HG03439 (cell line): Measurements from ENCODE around the gene PRKN.

Experiments used
- ATAC-seq: cut with Tn5 transposase; IDR thresholded peaks from one replicate; pipeline ENCODE4 v1.9.1; 2021; ENCODE audit warnings: mild to moderate bottlenecking, moderate library complexity; ENCODE audit not compliant: unreplicated experiment

The PRKN gene

GRCh38 chr6:161696801-161697200 lies 1030.8 kb downstream of the PRKN start:
- ATAC-seq = no peak

DNA sequence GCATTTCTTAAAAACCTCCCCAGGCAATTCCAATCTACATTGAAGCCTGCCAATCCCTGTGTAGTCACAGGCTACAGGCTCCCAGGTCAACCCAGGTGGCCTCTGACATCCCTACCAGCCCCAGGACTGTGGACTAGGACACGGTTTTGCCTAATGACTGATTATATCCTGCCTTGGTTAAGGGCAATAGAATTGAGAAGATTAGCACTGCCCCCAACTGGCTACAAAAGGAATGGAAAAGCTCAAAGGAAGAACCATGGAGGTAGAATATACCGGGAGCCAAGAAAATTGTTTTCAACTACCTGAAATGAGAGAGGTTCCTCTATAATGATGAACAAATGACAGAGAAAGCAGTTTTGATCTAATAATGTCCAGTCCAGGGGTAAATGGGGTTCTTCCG lies 1032.6 kb downstream of the PRKN start:
- ATAC-seq = no peak

- ATAC-seq = no peak
Measured at GRCh38 chr6:161686655-161687054, 1040.9 kb downstream of the PRKN start.

- no peak for ATAC-seq
Measured at GRCh38 chr6:161684731-161685475, 1042.7 kb downstream of the PRKN start.

DNA sequence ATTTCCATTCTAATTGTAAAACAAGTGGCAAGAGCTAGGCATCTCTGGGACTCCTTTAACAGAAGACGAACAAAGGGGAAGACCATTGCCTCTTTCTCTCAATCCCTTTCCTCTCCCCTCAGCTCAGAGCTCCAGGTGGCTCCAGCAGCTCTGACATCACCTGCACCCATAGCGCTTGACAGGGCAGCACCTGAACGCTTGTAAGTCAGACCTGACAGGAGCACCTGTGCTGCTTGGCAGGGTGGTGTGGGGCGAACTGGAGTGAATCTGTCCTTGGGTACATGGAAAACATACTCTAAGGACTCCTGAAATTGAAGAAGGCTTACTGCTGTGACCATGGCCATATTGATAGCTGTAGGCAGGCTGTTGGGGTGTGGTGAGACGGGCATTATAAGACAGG lies 1044.2 kb downstream of the PRKN start:
- no peak for ATAC-seq

- no peak for ATAC-seq
Measured at GRCh38 chr6:161682982-161683381, 1044.6 kb downstream of the PRKN start.

DNA sequence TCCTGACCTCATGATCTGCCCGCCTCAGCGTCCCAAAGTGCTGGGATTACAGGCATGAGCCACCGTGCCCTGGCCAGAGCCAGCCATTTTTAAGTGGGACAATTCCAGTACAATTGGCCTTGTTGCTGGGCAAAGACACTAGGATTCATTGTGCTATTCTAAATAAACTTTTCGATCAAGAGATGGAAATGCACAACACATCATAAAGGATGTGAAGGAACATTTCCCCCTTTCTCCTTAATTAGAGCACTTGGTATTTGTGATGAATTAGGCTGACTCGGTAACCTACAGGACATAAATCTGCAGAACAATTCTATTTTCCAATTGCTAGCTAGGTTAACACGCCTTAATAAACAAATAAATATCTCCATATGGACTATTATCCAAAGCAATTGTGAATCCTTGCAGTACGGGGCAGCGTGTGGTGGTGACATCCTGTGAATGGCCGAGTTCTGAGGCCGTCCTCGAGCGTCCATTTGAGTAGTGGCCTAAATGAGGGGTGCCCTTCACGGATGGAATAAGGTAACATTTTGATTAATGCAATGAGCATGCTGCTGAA lies 1047.5 kb downstream of the PRKN start:
- ATAC-seq = no peak

DNA sequence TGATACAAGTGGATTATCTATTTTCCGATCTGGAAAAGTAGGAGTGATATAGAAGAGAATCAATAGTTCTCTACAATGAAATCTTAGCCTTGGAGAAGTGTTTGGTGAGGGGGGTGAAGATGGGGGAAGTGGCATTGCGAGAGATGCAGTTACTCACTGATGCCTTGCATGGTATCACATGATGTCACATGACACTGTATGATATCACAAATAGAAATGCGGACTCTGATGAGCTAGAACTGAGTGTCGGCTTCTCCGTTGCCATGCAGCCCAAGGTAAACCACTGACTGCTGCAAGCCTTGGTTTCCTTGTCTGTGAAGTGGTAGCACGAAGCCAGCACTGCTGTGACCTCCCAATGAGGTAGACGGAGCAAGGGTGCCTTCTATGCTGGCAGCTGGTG lies 1050.4 kb downstream of the PRKN start:
- no peak for ATAC-seq

GRCh38 chr6:161676586-161676985 lies 1051.0 kb downstream of the PRKN start:
- no peak for ATAC-seq

GRCh38 chr6:161674930-161675682 lies 1052.5 kb downstream of the PRKN start:
- no peak for ATAC-seq

DNA sequence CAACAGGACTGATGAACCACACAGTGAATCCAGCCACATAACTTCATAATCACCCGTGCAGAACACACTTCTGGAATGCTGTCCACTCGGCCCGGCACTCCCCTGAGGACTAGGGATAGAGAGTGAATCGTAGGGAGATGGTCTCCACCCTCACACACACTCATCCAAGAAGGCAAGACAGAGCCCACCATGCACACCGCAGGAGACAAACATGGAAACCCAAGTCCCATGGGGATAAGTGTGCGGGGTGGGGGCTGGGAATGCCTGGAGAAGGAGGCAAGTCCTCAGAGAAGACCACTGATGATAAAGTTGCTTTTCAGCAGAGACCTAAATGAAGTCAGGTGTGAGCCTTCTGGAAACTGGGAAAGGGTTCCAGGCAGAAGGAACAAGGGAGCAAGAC lies 1054.5 kb downstream of the PRKN start:
- ATAC-seq = no peak

- no peak for ATAC-seq
Measured at GRCh38 chr6:161671117-161671516, 1056.4 kb downstream of the PRKN start.

- no peak for ATAC-seq
Measured at GRCh38 chr6:161668665-161669064, 1058.9 kb downstream of the PRKN start.

DNA sequence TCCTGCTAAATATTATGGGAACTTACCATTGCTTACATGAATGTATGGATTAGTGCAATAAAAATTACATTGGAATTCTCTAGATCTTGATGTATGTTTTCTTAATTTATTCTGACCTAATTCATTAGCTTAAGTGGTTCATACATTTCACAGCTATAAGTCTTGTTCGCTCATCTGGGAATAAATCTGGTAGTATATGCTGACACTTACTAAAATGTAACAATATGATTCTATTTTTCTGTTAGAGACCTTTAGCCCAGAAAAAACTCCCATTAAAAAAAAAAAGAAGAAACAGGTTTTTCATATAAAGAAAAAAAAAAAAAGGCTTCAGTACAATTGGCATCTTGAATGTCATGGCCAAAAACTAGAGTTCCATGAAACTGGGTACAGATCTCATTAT lies 1059.6 kb downstream of the PRKN start:
- no peak for ATAC-seq

- ATAC-seq = no peak
Measured at GRCh38 chr6:161663682-161664081, 1063.9 kb downstream of the PRKN start.

DNA sequence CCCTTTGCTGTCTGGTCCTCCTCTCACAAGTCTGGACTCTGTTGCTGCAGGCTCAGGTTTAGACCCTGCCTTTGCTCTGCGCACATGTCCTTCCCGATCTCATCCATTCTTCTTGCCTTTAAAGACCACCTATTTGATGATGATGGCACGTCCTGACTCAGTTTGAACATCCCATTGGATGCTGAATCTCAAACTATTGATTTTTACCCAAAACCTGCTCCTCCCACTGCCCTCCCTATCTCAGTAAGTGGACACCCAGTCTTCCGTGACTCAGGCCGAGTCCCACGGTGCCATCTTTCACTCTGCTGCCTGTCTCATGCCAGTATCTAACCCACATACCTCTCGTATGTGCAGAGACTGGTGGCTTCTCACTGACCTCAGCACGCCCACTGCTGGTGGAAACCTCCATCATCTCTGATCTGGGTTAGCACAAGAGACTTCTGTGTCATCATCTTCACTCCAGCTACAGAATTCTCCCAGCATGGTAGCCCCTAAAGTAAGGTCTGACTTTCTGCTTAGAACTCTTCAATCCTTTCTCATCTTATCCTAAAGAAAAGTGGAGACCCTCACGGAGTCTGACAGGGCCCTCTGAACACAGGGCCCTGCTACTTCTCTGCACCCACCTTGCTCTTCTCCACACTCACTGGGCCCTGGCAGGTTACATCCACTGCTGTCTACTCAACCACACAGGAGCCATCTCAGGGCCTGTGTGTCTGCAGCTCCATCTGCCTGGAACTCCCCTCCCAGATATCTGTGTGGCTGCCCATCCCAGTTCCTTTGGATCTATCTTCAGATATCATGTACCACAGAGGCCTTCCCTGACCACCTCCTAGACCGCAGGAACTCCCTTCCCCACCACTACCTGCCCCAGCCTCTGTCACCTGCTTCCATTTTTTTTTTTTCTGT lies 1066.6 kb downstream of the PRKN start:
- no peak for ATAC-seq

DNA sequence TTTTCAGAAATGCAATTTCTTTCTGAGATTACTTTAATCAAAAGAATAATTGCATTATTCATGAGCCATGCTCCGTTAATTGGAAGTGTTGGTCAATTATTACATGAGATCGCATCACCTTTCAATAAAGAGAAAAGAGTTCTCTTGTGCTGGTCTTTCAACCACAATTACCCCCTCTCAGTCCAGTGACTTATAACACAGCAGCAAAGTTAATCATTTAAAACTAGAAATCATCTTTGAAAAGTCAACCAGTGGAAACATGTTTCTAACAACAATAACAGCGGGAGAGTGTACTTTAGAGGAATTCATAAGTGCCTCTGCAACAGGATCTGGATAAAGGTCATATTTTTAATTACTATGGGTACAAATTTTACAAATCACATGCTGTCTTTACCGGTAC lies 1069.4 kb downstream of the PRKN start:
- ATAC-seq = no peak

- ATAC-seq = no peak
Measured at GRCh38 chr6:161654209-161654608, 1073.4 kb downstream of the PRKN start.

DNA sequence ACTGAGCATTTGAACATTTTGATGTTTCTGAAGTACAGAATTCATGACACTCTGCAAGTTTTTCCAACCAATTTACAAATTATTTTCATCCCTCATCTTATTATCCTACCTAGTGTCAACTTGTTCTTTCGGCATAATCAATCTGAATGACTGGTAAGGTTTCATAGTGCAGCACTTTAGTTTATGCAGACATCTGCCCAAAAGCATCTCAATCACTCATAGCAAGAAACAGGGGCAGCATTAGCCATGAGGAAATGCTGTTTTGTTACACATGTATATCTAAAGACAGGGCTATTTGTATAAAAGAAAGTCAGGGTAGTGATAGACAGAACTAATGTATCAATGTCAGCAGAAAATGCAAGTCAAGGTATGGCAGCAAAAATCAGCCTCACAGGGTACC lies 1075.6 kb downstream of the PRKN start:
- ATAC-seq = no peak

DNA sequence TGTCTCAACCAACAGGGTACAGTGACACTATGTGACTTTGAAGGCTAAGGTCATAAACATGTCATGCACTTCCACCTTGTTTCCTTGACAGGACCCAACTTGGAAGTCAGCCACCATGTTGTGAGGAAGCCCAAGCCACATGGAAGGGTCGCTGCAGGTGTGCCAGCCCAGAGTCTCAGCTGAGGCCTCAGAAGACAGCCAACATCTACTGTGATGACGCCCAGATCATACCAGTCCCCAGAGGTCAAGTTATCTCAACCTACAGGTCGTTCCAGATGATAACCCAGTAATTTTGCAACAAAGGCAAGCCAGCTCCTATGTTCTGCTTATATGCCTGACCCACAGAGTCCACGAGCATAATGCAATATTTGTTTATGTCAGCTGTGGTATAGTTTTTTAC lies 1077.7 kb downstream of the PRKN start:
- ATAC-seq = no peak

DNA sequence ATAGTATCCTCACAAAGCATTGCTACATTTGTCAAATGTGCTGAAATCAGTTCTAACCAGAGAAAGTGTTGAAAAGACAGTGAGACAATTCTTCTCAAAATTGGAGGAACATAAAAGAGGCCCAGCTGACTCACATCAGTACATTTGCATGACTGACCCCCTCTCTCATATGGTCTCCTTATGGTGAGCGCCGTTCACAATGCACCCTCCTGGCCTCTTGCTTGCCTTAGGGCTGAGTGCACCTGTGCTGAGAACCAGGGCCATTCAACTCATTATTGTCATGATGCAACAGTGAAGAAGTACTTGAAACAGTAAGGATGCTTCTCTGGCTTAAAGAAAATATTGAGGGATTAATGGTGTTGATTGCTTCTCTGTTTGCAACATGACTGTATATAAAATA lies 1078.5 kb downstream of the PRKN start:
- ATAC-seq = no peak
